PC-9 (cell line): ENCODE measurements around the gene LDHAL6B. TPM values are rescaled to one million over a fixed set of nuclear protein-coding genes. Genes with fewer than 3 reads are reported as not detected.

ENCODE experiments used
- BruUV-seq: library from RNA; stranded (reverse); fragments of 400-500 nt; replicated peaks from 2 replicates; lab custom pipeline; 2021; lab: Mats Ljungman, UMichigan
- CTCF ChIA-PET: fragments of 300-600 bp; sonication (Branson Sonifier 250); formaldehyde crosslinking; loops from one replicate; lab custom pipeline; 2022; ENCODE audit warnings: antibody characterized with exemption; lab: Charles Lee
- POLR2A ChIA-PET: fragments of 300-600 bp; sonication (Branson Sonifier 250); formaldehyde crosslinking; loops from one replicate; lab custom pipeline; 2022; ENCODE audit warnings: antibody characterized with exemption; ENCODE audit not compliant: unreplicated experiment; lab: Charles Lee
- DNase-seq, 2 experiments: peaks; one replicate each; pipeline versions ENCODE4 v3.0.0 to v3.0.0-alpha.2; 2015 to 2022; ENCODE audit warnings: mixed read lengths in 1 of 2
- H2AFZ ChIP-seq: fragments of 200-600 bp; sonication (generic); 2 replicates; pipeline ENCODE4 v1.8.1; 2017; ENCODE audit warnings: antibody characterized with exemption
- H3F3A ChIP-seq: fragments of 200-600 bp; sonication (generic); 2 replicates; pipeline ENCODE4 v1.8.1; 2017; ENCODE audit warnings: antibody characterized with exemption, mild to moderate bottlenecking, low read depth; ENCODE audit not compliant: insufficient read depth
- H3K27ac ChIP-seq: fragments of 200-600 bp; sonication (generic); 2 replicates; pipeline ENCODE4 v1.6.1; 2016; ENCODE audit warnings: mixed run types
- H3K27me3 ChIP-seq: fragments of 200-600 bp; sonication (generic); 2 replicates; pipeline ENCODE4 v1.6.1; 2016; ENCODE audit warnings: low read depth, mixed run types; ENCODE audit not compliant: insufficient read depth
- H3K36me3 ChIP-seq: fragments of 200-600 bp; sonication (generic); 2 replicates; pipeline ENCODE4 v1.6.1; 2016; ENCODE audit warnings: low read depth, mixed run types
- H3K4me1 ChIP-seq: fragments of 200-600 bp; sonication (generic); replicated peaks from 2 replicates; pipeline ENCODE4 v1.6.1; 2016; ENCODE audit warnings: mixed run types; ENCODE audit not compliant: insufficient read depth
- H3K4me2 ChIP-seq: fragments of 200-600 bp; sonication (generic); 2 replicates; pipeline ENCODE4 v1.6.1; 2017; ENCODE audit warnings: mixed run types
- H3K4me3 ChIP-seq: fragments of 200-600 bp; sonication (generic); 2 replicates; pipeline ENCODE4 v1.6.1; 2016; ENCODE audit warnings: mixed run types
- H3K79me2 ChIP-seq: fragments of 200-600 bp; sonication (generic); 2 replicates; pipeline ENCODE4 v1.6.1; 2017; ENCODE audit warnings: low read depth, mixed run types
- H3K9me2 ChIP-seq: fragments of 200-600 bp; sonication (generic); 2 replicates; pipeline ENCODE4 v1.8.1; 2017; ENCODE audit warnings: mild to moderate bottlenecking; ENCODE audit not compliant: insufficient read depth
- H3K9me3 ChIP-seq: fragments of 200-600 bp; sonication (generic); 2 replicates; pipeline ENCODE4 v1.8.1; 2016; ENCODE audit warnings: low read depth; ENCODE audit not compliant: insufficient read depth
- H4K20me1 ChIP-seq: fragments of 200-600 bp; sonication (generic); 2 replicates; pipeline ENCODE4 v1.8.1; 2017; ENCODE audit not compliant: insufficient read depth
- EZH2 ChIP-seq: fragments of 200-600 bp; sonication (generic); IDR thresholded peaks from 2 replicates; pipeline ENCODE4 v1.8.0; 2017; ENCODE audit warnings: antibody characterized with exemption, low read depth
- intact Hi-C: fragments of 100-400 bp; cut with micrococcal nuclease; formaldehyde crosslinking; loops from one replicate; pipeline ENCODE4 v1.10.0; 2022; ENCODE audit not compliant: unreplicated experiment
- total RNA-seq: library from RNA; stranded (reverse); gene quantifications from 2 replicates; pipeline ENCODE4 v1.2.3, GENCODE V29; 2021
- TF ChIP-seq, protein P1 (sequence below): fragments of 200-600 bp; sonication (generic); conservative IDR thresholded peaks from 2 replicates; pipeline ENCODE4 v1.6.1; 2017; ENCODE audit warnings: mixed run types, antibody characterized with exemption, mild to moderate bottlenecking, moderate library complexity

Gene LDHAL6B
- total RNA-seq, 1 experiment from 2014 or later: not detected

DNA sequence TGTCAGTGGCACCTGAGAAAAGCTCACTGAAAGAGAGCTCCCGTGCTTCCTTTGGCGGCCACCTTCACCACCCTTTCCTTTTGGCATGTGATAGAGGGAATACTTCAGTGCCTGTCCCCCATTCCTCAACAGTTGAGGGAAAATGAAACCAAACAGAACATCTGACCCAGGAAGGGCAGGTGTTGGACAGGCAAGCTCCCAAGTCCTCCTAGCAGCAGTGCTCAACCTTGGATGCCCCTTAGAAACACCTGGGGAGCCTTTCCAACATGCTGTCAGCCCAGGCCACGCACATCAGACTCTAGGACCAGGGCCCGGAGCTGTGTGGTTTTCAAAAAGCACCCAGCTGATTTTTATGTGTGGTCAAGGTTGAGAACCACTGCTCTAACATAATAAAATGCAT, 22.4 kb downstream of the LDHAL6B start:
- H3K9me3 ChIP-seq: no peaks in the 10 kb centered on the region
- H3K4me3 ChIP-seq: no peak overlapping the region
- no peaks in the 10 kb centered on the region for H3K9me2 ChIP-seq
- H3K27ac ChIP-seq: no peak overlapping the region
- no peaks in the 10 kb centered on the region for H4K20me1 ChIP-seq
- H2AFZ ChIP-seq: no peak overlapping the region
- H3K36me3 ChIP-seq: peaks cover 3% of the 10 kb centered on the region; the same call in 1 of the 2 replicates
- intact Hi-C loops: no loop called here
- no TSS peak for BruUV-seq
- no peak for DNase-seq
- H3K79me2 ChIP-seq: no peaks in the 10 kb centered on the region
- ChIA-PET CTCF (no interaction called here), POLR2A (no interaction called here)
- no peak for TF ChIP-seq EZH2
- TF ChIP-seq, protein P1, sequence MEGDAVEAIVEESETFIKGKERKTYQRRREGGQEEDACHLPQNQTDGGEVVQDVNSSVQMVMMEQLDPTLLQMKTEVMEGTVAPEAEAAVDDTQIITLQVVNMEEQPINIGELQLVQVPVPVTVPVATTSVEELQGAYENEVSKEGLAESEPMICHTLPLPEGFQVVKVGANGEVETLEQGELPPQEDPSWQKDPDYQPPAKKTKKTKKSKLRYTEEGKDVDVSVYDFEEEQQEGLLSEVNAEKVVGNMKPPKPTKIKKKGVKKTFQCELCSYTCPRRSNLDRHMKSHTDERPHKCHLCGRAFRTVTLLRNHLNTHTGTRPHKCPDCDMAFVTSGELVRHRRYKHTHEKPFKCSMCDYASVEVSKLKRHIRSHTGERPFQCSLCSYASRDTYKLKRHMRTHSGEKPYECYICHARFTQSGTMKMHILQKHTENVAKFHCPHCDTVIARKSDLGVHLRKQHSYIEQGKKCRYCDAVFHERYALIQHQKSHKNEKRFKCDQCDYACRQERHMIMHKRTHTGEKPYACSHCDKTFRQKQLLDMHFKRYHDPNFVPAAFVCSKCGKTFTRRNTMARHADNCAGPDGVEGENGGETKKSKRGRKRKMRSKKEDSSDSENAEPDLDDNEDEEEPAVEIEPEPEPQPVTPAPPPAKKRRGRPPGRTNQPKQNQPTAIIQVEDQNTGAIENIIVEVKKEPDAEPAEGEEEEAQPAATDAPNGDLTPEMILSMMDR: no peak
- no peaks in the 10 kb centered on the region for H3K4me1 ChIP-seq
- no peaks in the 10 kb centered on the region for H3K27me3 ChIP-seq
- no peaks in the 10 kb centered on the region; the same call in 1 of the 2 replicates for H3F3A ChIP-seq
- H3K4me2 ChIP-seq: no peak overlapping the region

DNA sequence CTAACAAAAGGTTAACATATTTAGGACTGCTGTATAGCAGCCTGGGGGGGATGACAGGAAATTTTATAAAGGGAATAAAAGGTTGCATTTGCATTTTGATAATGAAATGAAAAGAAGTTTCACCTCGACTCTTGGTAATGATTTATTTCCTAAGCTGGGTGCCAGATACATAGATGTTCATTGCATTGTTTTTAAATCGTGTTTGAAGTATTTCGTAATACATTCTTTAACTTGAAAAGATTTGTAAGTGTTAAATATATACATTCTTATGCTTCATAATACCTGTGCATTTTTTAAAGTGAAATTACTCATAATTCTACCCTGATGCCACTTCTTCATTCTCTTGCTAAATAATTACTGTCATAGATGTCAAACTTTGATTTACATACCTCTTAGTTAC, 22.8 kb downstream of the LDHAL6B start:
- no peaks in the 10 kb centered on the region for H3K27me3 ChIP-seq
- ChIA-PET POLR2A (no interaction called here), CTCF (no interaction called here)
- H3K27ac ChIP-seq: no peak overlapping the region
- no peaks in the 10 kb centered on the region; the same call in 1 of the 2 replicates for H3F3A ChIP-seq
- H2AFZ ChIP-seq: no peak overlapping the region
- H3K36me3 ChIP-seq: no peaks in the 10 kb centered on the region
- H3K4me2 ChIP-seq: no peak overlapping the region
- no peak overlapping the region for H3K4me3 ChIP-seq
- no peaks in the 10 kb centered on the region for H3K9me2 ChIP-seq
- H3K9me3 ChIP-seq: no peaks in the 10 kb centered on the region
- no TSS peak for BruUV-seq
- no peaks in the 10 kb centered on the region for H3K4me1 ChIP-seq
- TF ChIP-seq, protein P1: no peak
- no peak for TF ChIP-seq EZH2
- no peaks in the 10 kb centered on the region for H4K20me1 ChIP-seq
- intact Hi-C loops: no loop called here
- no peak for DNase-seq
- H3K79me2 ChIP-seq: no peaks in the 10 kb centered on the region

DNA sequence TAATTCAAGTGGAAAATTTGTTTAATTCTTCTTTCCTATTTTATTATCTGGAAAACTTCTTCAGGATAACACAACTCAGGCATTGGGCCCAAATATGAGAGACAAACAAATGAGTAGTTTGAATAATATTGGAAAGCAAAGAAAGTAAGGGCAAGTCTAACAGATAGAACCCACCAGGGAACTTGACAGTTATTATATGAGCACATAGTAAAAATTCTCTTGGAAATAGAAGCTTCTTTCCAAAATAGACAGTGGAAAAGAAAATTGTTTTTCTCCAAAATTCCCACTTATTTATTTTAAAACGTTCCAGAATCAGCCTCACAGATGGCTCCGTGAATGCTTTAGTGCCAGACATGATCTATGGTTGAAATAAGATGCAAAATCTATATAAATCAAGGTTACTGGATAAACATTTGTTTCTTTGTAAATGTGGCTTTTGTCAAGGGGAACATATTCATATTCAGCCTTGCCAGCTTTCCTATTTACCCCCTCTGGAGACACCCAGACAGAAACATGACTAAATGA, 23.9 kb downstream of the LDHAL6B start:
- Histone ChIP-seq H2AFZ (no peak overlapping the region), H3K79me2 (no peaks in the 10 kb centered on the region), H3K4me1 (no peaks in the 10 kb centered on the region), H3K36me3 (no peaks in the 10 kb centered on the region), H3K9me3 (no peaks in the 10 kb centered on the region), H3K9me2 (no peaks in the 10 kb centered on the region), H4K20me1 (no peaks in the 10 kb centered on the region), H3K27ac (no peak overlapping the region), H3F3A (no peaks in the 10 kb centered on the region; the same call in 1 of the 2 replicates), H3K4me3 (no peak overlapping the region), H3K4me2 (no peak overlapping the region), H3K27me3 (no peaks in the 10 kb centered on the region)
- CTCF ChIA-PET: no interaction called here
- intact Hi-C loops: no loop called here
- POLR2A ChIA-PET: no interaction called here
- BruUV-seq: no TSS peak
- TF ChIP-seq EZH2: no peak
- TF ChIP-seq, protein P1: no peak
- DNase-seq: no peak
